ENCODE measurements around the gene CENPE.

The CENPE gene

GRCh38 chr4:103091601-103092223 lies 106.4 kb downstream of the CENPE start:
- FAIRE-seq (peak; percentile 94), DNase-seq (ENCODE audit: insufficient read length, low spot score) (no peak)
- TF ChIP-seq CTCF (IDR thresholded peaks at IDR 0.05; ENCODE audit: insufficient read depth, missing control alignments): peak; percentile 80

- TF ChIP-seq CTCF (IDR thresholded peaks at IDR 0.05; ENCODE audit: insufficient read depth, missing control alignments): no peak
- FAIRE-seq (no peak), DNase-seq (ENCODE audit: insufficient read length, low spot score) (no peak)
These were observed 108.7 kb downstream of the CENPE start for GRCh38 chr4:103089481-103089880.

- DNase-seq (ENCODE audit: insufficient read length, low spot score): no peak
- TF ChIP-seq CTCF (IDR thresholded peaks at IDR 0.05; ENCODE audit: insufficient read depth, missing control alignments): no peak
- FAIRE-seq: no peak
These were observed 111.6 kb downstream of the CENPE start for GRCh38 chr4:103086551-103086950.

GRCh38 chr4:103085555-103086196 lies 112.5 kb downstream of the CENPE start:
- no peak for TF ChIP-seq CTCF (IDR thresholded peaks at IDR 0.05; ENCODE audit: insufficient read depth, missing control alignments)
- FAIRE-seq: no peak
- no peak for DNase-seq (ENCODE audit: insufficient read length, low spot score)

GRCh38 chr4:103079621-103080020 lies 118.5 kb downstream of the CENPE start:
- FAIRE-seq (no peak), DNase-seq (ENCODE audit: insufficient read length, low spot score) (no peak)
- TF ChIP-seq CTCF (IDR thresholded peaks at IDR 0.05; ENCODE audit: insufficient read depth, missing control alignments): no peak

- DNase-seq (ENCODE audit: insufficient read length, low spot score) (no peak), FAIRE-seq (no peak)
These were observed 121.3 kb downstream of the CENPE start, which contains the start of gene SLC9B2 for GRCh38 chr4:103076747-103077347. TSS of gene SLC9B2 (minus strand) at chr4:103076761. CDS start at chr4:103067550, 9,211 bp downstream.

More at GRCh38 chr4:103076747-103077347, 121.3 kb downstream of the CENPE start, which contains the start of gene SLC9B2:
- TF ChIP-seq CTCF (IDR thresholded peaks at IDR 0.05; ENCODE audit: insufficient read depth, missing control alignments): no peak

All from D721Med (cell line).